ENCODE measurements around the gene MEA1.

MEA1 gene

GRCh38 chr6:42981836-42982235 lies 31.9 kb downstream of the MEA1 start:
- H3K9ac ChIP-seq (ENCODE audit: low read length) = no peak overlapping the region
- no peak overlapping the region for H3K4me3 ChIP-seq (ENCODE audit: low read length)
- peaks cover 44% of the 10 kb centered on the region for H3K4me1 ChIP-seq (ENCODE audit: control insufficient read depth, insufficient read depth, low read length)
- no peaks in the 10 kb centered on the region for H3K9me3 ChIP-seq (ENCODE audit: control insufficient read depth, low read length)
- H3K36me3 ChIP-seq (ENCODE audit: control insufficient read depth, insufficient read depth, low read length, severe bottlenecking) = no peaks in the 10 kb centered on the region
- H3K27me3 ChIP-seq (replicated peaks; ENCODE audit: control insufficient read depth, insufficient read depth, low read length) = no peaks in the 10 kb centered on the region
- DNase-seq (ENCODE audit: low read depth) = no peak

DNA sequence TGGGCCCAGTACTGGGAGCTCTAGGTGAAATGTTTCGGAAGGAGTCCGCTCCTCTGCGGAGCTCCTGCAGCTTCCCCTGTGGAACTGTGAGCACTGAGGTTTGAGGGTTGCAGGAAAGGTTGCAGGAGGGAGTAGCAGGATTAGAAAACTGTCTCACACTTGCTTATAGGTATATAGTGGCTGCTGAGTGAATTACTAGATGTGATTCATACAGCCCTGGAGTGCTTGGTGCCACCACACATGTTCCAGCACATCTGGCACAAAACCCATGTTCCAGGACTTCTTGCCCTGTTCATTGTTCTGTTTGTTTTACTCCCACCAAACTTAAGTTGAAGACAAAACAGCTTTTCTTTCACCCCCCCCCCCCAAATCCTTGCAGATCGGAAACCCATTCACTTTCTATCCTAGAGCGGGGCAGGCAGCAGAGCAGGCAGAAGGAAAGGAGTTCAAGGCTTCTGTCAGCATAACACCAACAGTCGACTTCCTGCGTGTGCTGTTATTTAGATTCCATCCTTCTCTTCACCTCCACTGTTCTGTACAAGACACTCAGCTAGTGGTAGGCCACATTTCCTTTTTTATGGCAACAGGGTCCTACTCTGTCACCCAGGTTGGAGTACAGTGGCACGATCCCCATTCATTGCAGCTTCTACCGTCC lies 34.1 kb downstream of the MEA1 start:
- no peak for DNase-seq (ENCODE audit: low read depth)
- H3K27me3 ChIP-seq (replicated peaks; ENCODE audit: control insufficient read depth, insufficient read depth, low read length) = no peaks in the 10 kb centered on the region

DNA sequence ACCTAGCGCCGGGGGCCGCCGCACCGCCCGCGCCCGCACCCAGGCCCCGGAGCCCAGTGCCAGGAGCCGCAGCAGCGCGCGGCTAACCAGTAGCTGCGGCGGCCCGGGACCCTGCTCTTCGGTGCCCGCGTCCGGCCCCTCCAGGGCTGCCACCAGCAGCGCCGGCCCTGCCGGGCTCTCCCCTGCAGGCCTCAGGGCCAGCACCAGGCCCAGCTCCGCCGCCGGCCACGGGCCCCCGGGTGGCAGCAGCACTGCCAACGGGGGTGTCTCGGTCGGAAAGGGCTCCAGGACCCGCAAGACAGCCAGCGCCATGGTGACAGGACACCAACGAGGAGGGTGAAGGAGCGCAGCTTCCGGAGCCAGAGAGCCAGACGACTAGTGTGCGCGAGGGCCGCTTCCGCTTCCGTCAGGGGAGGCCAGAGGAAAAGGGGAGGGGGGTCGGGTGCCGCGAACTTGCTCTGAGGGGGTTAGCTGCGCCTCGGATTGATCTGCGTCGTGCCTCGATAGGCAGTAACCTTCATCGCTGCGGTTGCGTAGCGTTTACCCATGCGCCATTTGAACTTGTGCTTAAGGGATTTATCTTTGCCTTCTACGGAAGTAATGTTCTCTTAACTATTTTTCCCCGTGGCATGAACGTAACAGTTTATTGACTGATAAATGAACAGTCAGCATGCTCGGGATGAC lies 34.8 kb downstream of the MEA1 start, which contains the start of gene PEX6:
PEX6 (minus strand) TSS at position 343 of the 684 bp plus-strand sequence; CDS start at position 312, 31 bp downstream.
- Histone ChIP-seq H3K9me3 (ENCODE audit: control insufficient read depth, low read length) (no peaks in the 10 kb centered on the region), H3K36me3 (ENCODE audit: control insufficient read depth, insufficient read depth, low read length, severe bottlenecking) (no peaks in the 10 kb centered on the region), H3K4me1 (ENCODE audit: control insufficient read depth, insufficient read depth, low read length) (peaks cover 31% of the 10 kb centered on the region), H3K9ac (ENCODE audit: low read length) (peak within 1 kb of the TSS; percentile 96), H3K4me3 (ENCODE audit: low read length) (peak within 1 kb of the TSS; percentile 86), H3K27me3 (replicated peaks; ENCODE audit: control insufficient read depth, insufficient read depth, low read length) (no peaks in the 10 kb centered on the region)
- peak; percentile 87 for DNase-seq (ENCODE audit: low read depth)

More for the DNA sequence above, 34.1 kb downstream of the MEA1 start:
- Histone ChIP-seq H3K9ac (ENCODE audit: low read length) (peak overlapping the region; percentile 96), H3K4me1 (ENCODE audit: control insufficient read depth, insufficient read depth, low read length) (peaks cover 31% of the 10 kb centered on the region), H3K4me3 (ENCODE audit: low read length) (peak overlapping the region; percentile 86), H3K36me3 (ENCODE audit: control insufficient read depth, insufficient read depth, low read length, severe bottlenecking) (no peaks in the 10 kb centered on the region), H3K9me3 (ENCODE audit: control insufficient read depth, low read length) (no peaks in the 10 kb centered on the region)

DNA sequence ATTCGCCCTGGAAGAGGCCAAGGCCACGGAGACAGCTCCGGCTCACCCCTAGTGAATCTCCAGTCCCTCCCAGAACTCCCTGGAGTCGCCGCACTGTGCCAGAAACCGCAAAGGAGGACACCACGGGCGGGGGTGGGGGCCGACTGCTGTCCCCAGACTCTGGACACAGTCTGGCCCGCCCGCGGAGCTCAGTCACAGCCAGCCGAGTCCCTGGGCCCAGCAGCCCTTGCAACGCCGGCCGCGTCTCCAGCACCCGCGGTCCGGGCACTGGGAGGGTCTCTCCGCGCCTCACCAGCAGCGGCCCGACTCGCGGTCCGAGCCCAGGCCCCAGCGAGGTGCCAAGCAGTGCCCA lies 35.3 kb downstream of the MEA1 start:
- peak overlapping the region; percentile 96 for H3K9ac ChIP-seq (ENCODE audit: low read length)
- peaks cover 27% of the 10 kb centered on the region for H3K4me1 ChIP-seq (ENCODE audit: control insufficient read depth, insufficient read depth, low read length)
- H3K4me3 ChIP-seq (ENCODE audit: low read length) = peak overlapping the region; percentile 86
- H3K36me3 ChIP-seq (ENCODE audit: control insufficient read depth, insufficient read depth, low read length, severe bottlenecking) = no peaks in the 10 kb centered on the region
- H3K27me3 ChIP-seq (replicated peaks; ENCODE audit: control insufficient read depth, insufficient read depth, low read length) = no peaks in the 10 kb centered on the region
- peak; percentile 57 for DNase-seq (ENCODE audit: low read depth)
- H3K9me3 ChIP-seq (ENCODE audit: control insufficient read depth, low read length) = no peaks in the 10 kb centered on the region

DNA sequence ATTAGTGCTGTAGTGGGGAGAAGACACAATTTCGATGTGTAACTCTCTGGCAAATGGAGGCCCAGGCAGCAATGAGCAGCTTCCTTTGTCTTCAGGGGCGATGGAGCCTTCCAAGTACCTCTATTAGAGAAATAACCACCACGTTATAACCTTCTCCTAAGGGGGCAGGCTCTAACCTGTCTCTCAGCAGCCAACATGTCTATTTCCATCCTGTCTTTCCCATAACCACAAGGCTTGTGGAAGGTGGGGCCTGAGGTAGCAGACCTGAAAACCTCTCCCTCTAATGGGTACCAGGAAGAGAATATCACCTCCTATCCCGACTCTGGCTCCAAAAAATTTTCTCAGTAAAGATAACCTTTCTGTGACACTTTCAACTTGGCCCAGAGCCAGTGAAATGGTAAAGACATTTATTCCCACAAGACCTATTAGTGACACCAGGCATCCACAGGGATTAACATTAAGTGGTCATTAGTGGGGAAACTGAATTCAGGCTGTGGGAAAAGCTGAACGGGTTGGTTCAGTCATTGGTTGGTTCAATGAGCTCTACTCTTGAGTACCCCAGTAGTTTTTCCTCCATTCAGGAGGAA lies 38.7 kb downstream of the MEA1 start:
- H3K4me1 ChIP-seq (ENCODE audit: control insufficient read depth, insufficient read depth, low read length) = peaks cover 39% of the 10 kb centered on the region
- DNase-seq (ENCODE audit: low read depth) = no peak
- H3K4me3 ChIP-seq (ENCODE audit: low read length) = no peak overlapping the region
- no peaks in the 10 kb centered on the region for H3K27me3 ChIP-seq (replicated peaks; ENCODE audit: control insufficient read depth, insufficient read depth, low read length)
- H3K36me3 ChIP-seq (ENCODE audit: control insufficient read depth, insufficient read depth, low read length, severe bottlenecking) = no peaks in the 10 kb centered on the region
- no peaks in the 10 kb centered on the region for H3K9me3 ChIP-seq (ENCODE audit: control insufficient read depth, low read length)
- no peak overlapping the region for H3K9ac ChIP-seq (ENCODE audit: low read length)

- H3K9me3 ChIP-seq (ENCODE audit: control insufficient read depth, low read length) = no peaks in the 10 kb centered on the region
Measured at GRCh38 chr6:42973926-42974325, 39.8 kb downstream of the MEA1 start.

DNA sequence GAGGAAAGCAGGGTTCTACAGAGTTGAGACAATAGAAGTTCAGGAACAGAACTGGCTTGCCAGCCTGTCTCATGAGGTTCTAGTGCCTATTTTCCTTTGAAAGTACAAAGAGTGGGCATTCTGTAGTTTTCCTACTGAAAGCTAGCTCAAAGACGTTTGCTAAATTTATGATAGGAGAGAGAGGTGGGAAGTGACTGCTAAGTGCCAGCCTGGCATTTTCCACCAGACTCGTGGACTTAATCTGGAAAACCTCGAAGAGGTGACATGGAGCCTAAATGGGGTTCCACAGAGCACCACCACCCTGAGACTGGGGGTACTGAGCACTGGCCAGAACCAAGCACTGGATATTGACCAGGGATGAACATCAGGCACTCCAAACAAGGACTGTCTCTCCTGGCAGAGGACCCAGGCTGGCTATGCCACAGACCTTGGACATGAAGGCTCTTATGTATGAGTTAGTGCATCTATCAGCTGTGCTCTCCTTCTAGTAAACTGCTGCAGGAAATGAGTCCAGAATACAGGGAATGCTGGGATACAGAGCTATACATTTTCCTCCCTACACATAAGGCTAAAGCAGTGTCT lies 41.9 kb downstream of the MEA1 start:
- Histone ChIP-seq H3K27me3 (replicated peaks; ENCODE audit: control insufficient read depth, insufficient read depth, low read length) (no peaks in the 10 kb centered on the region), H3K9ac (ENCODE audit: low read length) (no peak overlapping the region), H3K9me3 (ENCODE audit: control insufficient read depth, low read length) (no peaks in the 10 kb centered on the region), H3K4me1 (ENCODE audit: control insufficient read depth, insufficient read depth, low read length) (peaks cover 16% of the 10 kb centered on the region), H3K36me3 (ENCODE audit: control insufficient read depth, insufficient read depth, low read length, severe bottlenecking) (peaks cover 9% of the 10 kb centered on the region), H3K4me3 (ENCODE audit: low read length) (no peak overlapping the region)
- DNase-seq (ENCODE audit: low read depth) = no peak

More at GRCh38 chr6:42973926-42974325, 39.8 kb downstream of the MEA1 start:
- H3K4me1 ChIP-seq (ENCODE audit: control insufficient read depth, insufficient read depth, low read length) = peaks cover 30% of the 10 kb centered on the region
- no peaks in the 10 kb centered on the region for H3K36me3 ChIP-seq (ENCODE audit: control insufficient read depth, insufficient read depth, low read length, severe bottlenecking)
- no peak overlapping the region for H3K4me3 ChIP-seq (ENCODE audit: low read length)
- H3K27me3 ChIP-seq (replicated peaks; ENCODE audit: control insufficient read depth, insufficient read depth, low read length) = no peaks in the 10 kb centered on the region
- H3K9ac ChIP-seq (ENCODE audit: low read length) = no peak overlapping the region
- DNase-seq (ENCODE audit: low read depth) = no peak

- peaks cover 15% of the 10 kb centered on the region for H3K36me3 ChIP-seq (ENCODE audit: control insufficient read depth, insufficient read depth, low read length, severe bottlenecking)
- H3K27me3 ChIP-seq (replicated peaks; ENCODE audit: control insufficient read depth, insufficient read depth, low read length) = no peaks in the 10 kb centered on the region
- no peak overlapping the region for H3K9ac ChIP-seq (ENCODE audit: low read length)
- H3K4me3 ChIP-seq (ENCODE audit: low read length) = no peak overlapping the region
- DNase-seq (ENCODE audit: low read depth) = peak; percentile 36
- H3K4me1 ChIP-seq (ENCODE audit: control insufficient read depth, insufficient read depth, low read length) = peaks cover 12% of the 10 kb centered on the region
- H3K9me3 ChIP-seq (ENCODE audit: control insufficient read depth, low read length) = no peaks in the 10 kb centered on the region
Measured at GRCh38 chr6:42970871-42971612, 42.7 kb downstream of the MEA1 start.

DNA sequence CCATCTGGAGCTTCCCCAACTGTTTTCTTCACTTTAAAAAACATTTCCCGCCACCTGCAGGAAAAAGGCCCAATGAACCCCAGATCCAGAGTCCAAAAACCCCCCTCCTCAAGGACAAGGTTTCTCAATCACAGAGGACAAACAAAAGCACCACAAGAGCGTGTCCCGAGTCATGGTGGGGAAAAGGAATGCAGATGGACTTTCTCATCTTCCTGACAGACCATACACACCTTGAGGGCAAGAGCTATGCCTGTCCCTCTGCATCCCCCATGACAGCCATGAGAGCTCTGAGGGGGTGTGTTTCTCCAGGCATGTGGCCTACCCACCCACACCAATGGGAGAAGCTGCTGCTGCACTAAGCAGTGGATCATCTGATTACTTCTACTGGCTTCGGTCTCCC lies 43.8 kb downstream of the MEA1 start:
- no peak overlapping the region for H3K4me3 ChIP-seq (ENCODE audit: low read length)
- DNase-seq (ENCODE audit: low read depth) = no peak
- peaks cover 17% of the 10 kb centered on the region for H3K36me3 ChIP-seq (ENCODE audit: control insufficient read depth, insufficient read depth, low read length, severe bottlenecking)
- H3K9ac ChIP-seq (ENCODE audit: low read length) = no peak overlapping the region
- H3K27me3 ChIP-seq (replicated peaks; ENCODE audit: control insufficient read depth, insufficient read depth, low read length) = no peaks in the 10 kb centered on the region
- H3K9me3 ChIP-seq (ENCODE audit: control insufficient read depth, low read length) = no peaks in the 10 kb centered on the region
- H3K4me1 ChIP-seq (ENCODE audit: control insufficient read depth, insufficient read depth, low read length) = peaks cover 12% of the 10 kb centered on the region

GRCh38 chr6:42969431-42969830 lies 44.3 kb downstream of the MEA1 start:
- Histone ChIP-seq H3K36me3 (ENCODE audit: control insufficient read depth, insufficient read depth, low read length, severe bottlenecking) (peaks cover 22% of the 10 kb centered on the region), H3K4me3 (ENCODE audit: low read length) (no peak overlapping the region), H3K4me1 (ENCODE audit: control insufficient read depth, insufficient read depth, low read length) (peaks cover 12% of the 10 kb centered on the region), H3K9me3 (ENCODE audit: control insufficient read depth, low read length) (no peaks in the 10 kb centered on the region), H3K27me3 (replicated peaks; ENCODE audit: control insufficient read depth, insufficient read depth, low read length) (no peaks in the 10 kb centered on the region), H3K9ac (ENCODE audit: low read length) (no peak overlapping the region)
- DNase-seq (ENCODE audit: low read depth) = no peak

- H3K9me3 ChIP-seq (ENCODE audit: control insufficient read depth, low read length) = no peaks in the 10 kb centered on the region
- peaks cover 25% of the 10 kb centered on the region for H3K36me3 ChIP-seq (ENCODE audit: control insufficient read depth, insufficient read depth, low read length, severe bottlenecking)
- no peak overlapping the region for H3K9ac ChIP-seq (ENCODE audit: low read length)
- no peak overlapping the region for H3K4me3 ChIP-seq (ENCODE audit: low read length)
- no peaks in the 10 kb centered on the region for H3K27me3 ChIP-seq (replicated peaks; ENCODE audit: control insufficient read depth, insufficient read depth, low read length)
- no peak for DNase-seq (ENCODE audit: low read depth)
- peaks cover 12% of the 10 kb centered on the region for H3K4me1 ChIP-seq (ENCODE audit: control insufficient read depth, insufficient read depth, low read length)
Measured at GRCh38 chr6:42968783-42969182, 45.0 kb downstream of the MEA1 start.
